PC-3 (cell line): ENCODE data around the gene AGBL5.

Experiments
- EZH2phosphoT487 ChIP-seq: fragments of 300-600 bp; sonication (generic); IDR thresholded peaks from 2 replicates; pipeline ENCODE4 v1.6.1; 2018; ENCODE audit warnings: mild to moderate bottlenecking, antibody characterized with exemption, low read length, borderline replicate concordance
- TF ChIP-seq, protein P1 (sequence below): fragments of 300-600 bp; sonication (generic); conservative IDR thresholded peaks from 2 replicates; pipeline ENCODE4 v1.5.1; 2017; ENCODE audit warnings: antibody characterized with exemption, low read depth, mild to moderate bottlenecking, low read length

DNA sequence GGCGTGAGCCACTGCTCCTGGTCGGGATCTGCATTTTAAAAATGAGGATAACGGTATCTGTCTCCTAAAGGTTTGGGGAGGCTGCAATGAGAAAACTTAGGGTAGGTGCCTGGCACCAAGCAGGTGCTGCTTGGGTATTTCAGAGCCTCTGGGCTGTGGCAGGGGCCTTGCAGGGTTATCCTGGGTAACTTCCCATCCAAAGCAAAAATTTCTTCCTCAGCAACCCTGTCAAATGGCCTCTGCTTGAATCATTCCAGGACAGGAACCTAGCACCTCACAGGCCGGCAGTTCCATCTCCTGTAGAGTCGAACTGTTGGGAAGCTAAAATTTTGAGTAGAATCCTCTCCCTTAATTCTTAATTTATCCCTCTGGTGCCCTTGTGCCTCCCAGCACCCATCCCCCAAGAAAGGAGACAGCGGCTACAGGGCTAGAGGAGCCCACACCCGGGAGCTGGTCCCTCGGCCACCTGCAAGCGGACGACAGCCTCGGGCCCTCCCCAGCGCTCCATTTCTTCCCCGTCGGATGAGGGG lies 66.6 kb downstream of the AGBL5 start:
- TF ChIP-seq, protein P1, sequence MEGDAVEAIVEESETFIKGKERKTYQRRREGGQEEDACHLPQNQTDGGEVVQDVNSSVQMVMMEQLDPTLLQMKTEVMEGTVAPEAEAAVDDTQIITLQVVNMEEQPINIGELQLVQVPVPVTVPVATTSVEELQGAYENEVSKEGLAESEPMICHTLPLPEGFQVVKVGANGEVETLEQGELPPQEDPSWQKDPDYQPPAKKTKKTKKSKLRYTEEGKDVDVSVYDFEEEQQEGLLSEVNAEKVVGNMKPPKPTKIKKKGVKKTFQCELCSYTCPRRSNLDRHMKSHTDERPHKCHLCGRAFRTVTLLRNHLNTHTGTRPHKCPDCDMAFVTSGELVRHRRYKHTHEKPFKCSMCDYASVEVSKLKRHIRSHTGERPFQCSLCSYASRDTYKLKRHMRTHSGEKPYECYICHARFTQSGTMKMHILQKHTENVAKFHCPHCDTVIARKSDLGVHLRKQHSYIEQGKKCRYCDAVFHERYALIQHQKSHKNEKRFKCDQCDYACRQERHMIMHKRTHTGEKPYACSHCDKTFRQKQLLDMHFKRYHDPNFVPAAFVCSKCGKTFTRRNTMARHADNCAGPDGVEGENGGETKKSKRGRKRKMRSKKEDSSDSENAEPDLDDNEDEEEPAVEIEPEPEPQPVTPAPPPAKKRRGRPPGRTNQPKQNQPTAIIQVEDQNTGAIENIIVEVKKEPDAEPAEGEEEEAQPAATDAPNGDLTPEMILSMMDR: no peak
- no peak for TF ChIP-seq EZH2phosphoT487
